Suprapubic skin (tissue), 3 donors: ENCODE measurements around the gene NHLRC4.

Experiments
- POLR2A ChIP-seq, 2 donors: fragments of 450-650 bp; IDR thresholded peaks; one replicate each; pipeline ENCODE4 v1.6.1; 2017; ENCODE audit warnings: antibody characterized with exemption in 2 of 2, mild to moderate bottlenecking in 2 of 2, moderate library complexity in 2 of 2
- TF ChIP-seq, protein P1 (sequence below), 2 donors: fragments of 200-600 bp in 1 of 2; fragments of 450-650 bp in 1 of 2; sonication (generic) in 1 of 2; IDR thresholded peaks; one replicate each; pipeline ENCODE4 v1.5.1; 2016 to 2019; ENCODE audit warnings: antibody characterized with exemption in 2 of 2, mild to moderate bottlenecking in 1 of 2, moderate library complexity in 1 of 2

DNA sequence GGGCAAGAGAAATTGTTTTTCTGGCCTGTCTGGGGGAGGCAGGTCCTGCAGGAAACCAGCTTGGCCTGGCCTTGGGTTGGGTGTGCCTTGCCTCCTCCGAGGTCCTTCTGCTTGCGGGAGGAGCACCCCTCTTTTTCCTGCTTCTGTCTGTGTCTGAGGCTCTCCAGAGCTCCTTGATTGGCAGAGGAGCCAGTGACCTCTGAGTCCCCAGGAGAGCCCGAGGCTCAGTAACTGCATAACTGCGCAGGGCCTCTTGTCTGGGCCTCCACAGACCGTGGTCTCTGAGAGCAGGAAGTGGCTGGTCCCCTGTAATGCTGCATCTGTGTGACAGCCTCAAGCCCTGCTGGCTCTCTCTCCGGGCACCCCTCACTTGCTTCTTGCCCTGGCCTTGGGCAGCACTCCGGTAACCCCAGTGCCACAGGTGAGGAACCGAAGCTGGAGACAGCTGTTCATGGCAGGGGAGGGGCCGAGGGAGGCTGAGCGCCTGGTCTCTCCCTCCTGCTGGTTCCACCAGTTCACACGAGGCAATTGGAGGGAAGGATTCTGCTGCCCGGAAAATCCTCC lies 37.7 kb upstream of the NHLRC4 start:
- TF ChIP-seq, protein P1, sequence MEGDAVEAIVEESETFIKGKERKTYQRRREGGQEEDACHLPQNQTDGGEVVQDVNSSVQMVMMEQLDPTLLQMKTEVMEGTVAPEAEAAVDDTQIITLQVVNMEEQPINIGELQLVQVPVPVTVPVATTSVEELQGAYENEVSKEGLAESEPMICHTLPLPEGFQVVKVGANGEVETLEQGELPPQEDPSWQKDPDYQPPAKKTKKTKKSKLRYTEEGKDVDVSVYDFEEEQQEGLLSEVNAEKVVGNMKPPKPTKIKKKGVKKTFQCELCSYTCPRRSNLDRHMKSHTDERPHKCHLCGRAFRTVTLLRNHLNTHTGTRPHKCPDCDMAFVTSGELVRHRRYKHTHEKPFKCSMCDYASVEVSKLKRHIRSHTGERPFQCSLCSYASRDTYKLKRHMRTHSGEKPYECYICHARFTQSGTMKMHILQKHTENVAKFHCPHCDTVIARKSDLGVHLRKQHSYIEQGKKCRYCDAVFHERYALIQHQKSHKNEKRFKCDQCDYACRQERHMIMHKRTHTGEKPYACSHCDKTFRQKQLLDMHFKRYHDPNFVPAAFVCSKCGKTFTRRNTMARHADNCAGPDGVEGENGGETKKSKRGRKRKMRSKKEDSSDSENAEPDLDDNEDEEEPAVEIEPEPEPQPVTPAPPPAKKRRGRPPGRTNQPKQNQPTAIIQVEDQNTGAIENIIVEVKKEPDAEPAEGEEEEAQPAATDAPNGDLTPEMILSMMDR (IDR thresholded peaks at IDR 0.05), result no peak
- no peak for TF ChIP-seq POLR2A (IDR thresholded peaks at IDR 0.05)
